ENCODE results near the gene LHX5.
"Not testable (repeated sequence)": the region's sequence is repeated elsewhere in the genome, so short reads cannot be mapped to it uniquely, and the experiment has no call there.

Gene LHX5

GRCh38 chr12:113471619-113472171 is at the start of gene LHX5:
Gene LHX5, minus strand, starts transcription at chr12:113471871. Its CDS starts 373 bp downstream, at chr12:113471498.
- TF ChIP-seq JUND (IDR thresholded peaks at IDR 0.05; ENCODE audit: low read depth), result no peak
- in situ Hi-C loops (cut with HindIII; ENCODE audit: low pct_unique_long_range_greater_than_20kb, low sequenced_read_pairs), result no loop called here
- DNase-seq (ENCODE audit: low read depth in 1 of 2, low spot score in 1 of 2), result no peak

- in situ Hi-C loops (cut with HindIII; ENCODE audit: low pct_unique_long_range_greater_than_20kb, low sequenced_read_pairs), result no loop called here
- no peak for TF ChIP-seq JUND (IDR thresholded peaks at IDR 0.05; ENCODE audit: low read depth)
- DNase-seq (ENCODE audit: low read depth in 1 of 2, low spot score in 1 of 2), result no peak
Observed at GRCh38 chr12:113519464-113520307, 48.0 kb upstream of the LHX5 start.

- in situ Hi-C loops (cut with HindIII; ENCODE audit: low pct_unique_long_range_greater_than_20kb, low sequenced_read_pairs), result no loop called here
- no peak for DNase-seq (ENCODE audit: low read depth in 1 of 2, low spot score in 1 of 2)
- no peak for TF ChIP-seq JUND (IDR thresholded peaks at IDR 0.05; ENCODE audit: low read depth)
Observed at GRCh38 chr12:113515082-113515856, 43.6 kb upstream of the LHX5 start.

DNA sequence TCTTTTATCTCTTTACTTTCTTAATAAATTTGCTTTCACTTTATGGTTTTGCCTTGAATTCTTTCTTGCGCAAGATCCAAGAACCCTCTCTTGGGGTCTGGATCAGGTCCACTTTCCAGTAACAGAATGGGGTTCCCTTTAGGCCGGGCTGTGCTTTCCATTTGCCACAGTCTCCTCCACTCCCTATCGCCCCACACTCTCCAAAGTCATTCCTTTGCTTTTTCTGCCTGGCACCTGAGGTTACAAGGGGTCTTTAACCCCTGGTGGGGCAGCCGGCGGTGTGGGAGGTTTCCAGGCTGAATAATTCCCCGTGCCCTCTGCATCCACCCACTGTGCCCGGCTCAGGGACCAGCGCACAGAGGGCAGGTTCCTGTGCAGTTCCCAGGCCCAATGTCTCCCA is 42.9 kb upstream of the LHX5 start:
- DNase-seq (ENCODE audit: low read depth in 1 of 2, low spot score in 1 of 2), result no peak
- in situ Hi-C loops (cut with HindIII; ENCODE audit: low pct_unique_long_range_greater_than_20kb, low sequenced_read_pairs), result no loop called here
- TF ChIP-seq JUND (IDR thresholded peaks at IDR 0.05; ENCODE audit: low read depth), result no peak

DNA sequence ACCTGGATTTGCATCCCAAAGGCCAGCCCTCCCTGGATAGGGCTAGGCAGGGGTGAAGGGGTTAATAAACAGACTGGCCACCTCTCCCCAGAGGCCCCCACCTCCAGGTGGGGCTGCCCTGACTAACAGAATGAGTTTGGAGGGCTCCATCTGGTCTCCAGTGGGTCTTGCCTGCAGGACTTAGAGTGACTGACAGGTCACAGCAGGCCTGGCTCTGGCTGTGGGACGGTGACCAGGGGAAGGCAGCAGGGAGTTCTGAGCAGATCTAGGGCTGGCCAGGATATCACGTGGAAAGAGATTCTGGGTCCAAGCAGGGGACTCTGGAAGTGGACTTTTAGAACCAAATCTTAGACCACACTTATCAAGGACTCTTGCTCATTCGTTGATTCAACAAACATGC is 40.9 kb upstream of the LHX5 start:
- in situ Hi-C loops (cut with HindIII; ENCODE audit: low pct_unique_long_range_greater_than_20kb, low sequenced_read_pairs), result no loop called here
- TF ChIP-seq JUND (IDR thresholded peaks at IDR 0.05; ENCODE audit: low read depth), result no peak

GRCh38 chr12:113506867-113507266 is 35.2 kb upstream of the LHX5 start:
- no peak for DNase-seq (ENCODE audit: low read depth in 1 of 2, low spot score in 1 of 2)
- in situ Hi-C loops (cut with HindIII; ENCODE audit: low pct_unique_long_range_greater_than_20kb, low sequenced_read_pairs), result no loop called here
- no peak for TF ChIP-seq JUND (IDR thresholded peaks at IDR 0.05; ENCODE audit: low read depth)

More for the DNA sequence above, 40.9 kb upstream of the LHX5 start:
- no peak for DNase-seq (ENCODE audit: low read depth in 1 of 2, low spot score in 1 of 2)

DNA sequence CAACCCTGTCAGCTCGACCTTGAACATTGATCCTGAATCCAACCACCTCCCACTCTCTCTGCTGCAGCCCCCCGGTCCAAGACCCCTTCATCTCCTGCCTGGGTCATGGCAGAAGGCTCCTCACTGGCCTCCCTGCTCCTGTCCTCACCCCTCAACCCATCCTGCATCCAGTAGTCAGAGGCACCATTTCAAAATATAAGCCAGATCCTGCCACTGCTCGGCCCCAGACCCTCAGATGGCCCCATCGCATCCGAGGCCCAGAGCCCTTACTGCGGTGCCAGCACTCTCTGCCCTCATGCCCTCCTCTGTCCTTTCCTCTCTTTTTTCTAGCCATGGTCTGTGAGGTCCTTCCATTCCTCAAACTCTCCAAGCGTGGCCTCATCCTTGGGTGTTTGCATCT is 34.3 kb upstream of the LHX5 start:
- in situ Hi-C loops (cut with HindIII; ENCODE audit: low pct_unique_long_range_greater_than_20kb, low sequenced_read_pairs), result no loop called here
- no peak for TF ChIP-seq JUND (IDR thresholded peaks at IDR 0.05; ENCODE audit: low read depth)

GRCh38 chr12:113504917-113505316 is 33.2 kb upstream of the LHX5 start:
- no peak for TF ChIP-seq JUND (IDR thresholded peaks at IDR 0.05; ENCODE audit: low read depth)
- in situ Hi-C loops (cut with HindIII; ENCODE audit: low pct_unique_long_range_greater_than_20kb, low sequenced_read_pairs), result no loop called here
- DNase-seq (ENCODE audit: low read depth in 1 of 2, low spot score in 1 of 2), result no peak

More for the DNA sequence above, 34.3 kb upstream of the LHX5 start:
- DNase-seq (ENCODE audit: low read depth in 1 of 2, low spot score in 1 of 2), result no peak

GRCh38 chr12:113500782-113501311 is 29.2 kb upstream of the LHX5 start:
- TF ChIP-seq JUND (IDR thresholded peaks at IDR 0.05; ENCODE audit: low read depth), result no peak
- DNase-seq (ENCODE audit: low read depth in 1 of 2, low spot score in 1 of 2), result no peak
- in situ Hi-C loops (cut with HindIII; ENCODE audit: low pct_unique_long_range_greater_than_20kb, low sequenced_read_pairs), result no loop called here

- in situ Hi-C loops (cut with HindIII; ENCODE audit: low pct_unique_long_range_greater_than_20kb, low sequenced_read_pairs), result no loop called here
Observed at GRCh38 chr12:113500306-113500675, 28.6 kb upstream of the LHX5 start.

DNA sequence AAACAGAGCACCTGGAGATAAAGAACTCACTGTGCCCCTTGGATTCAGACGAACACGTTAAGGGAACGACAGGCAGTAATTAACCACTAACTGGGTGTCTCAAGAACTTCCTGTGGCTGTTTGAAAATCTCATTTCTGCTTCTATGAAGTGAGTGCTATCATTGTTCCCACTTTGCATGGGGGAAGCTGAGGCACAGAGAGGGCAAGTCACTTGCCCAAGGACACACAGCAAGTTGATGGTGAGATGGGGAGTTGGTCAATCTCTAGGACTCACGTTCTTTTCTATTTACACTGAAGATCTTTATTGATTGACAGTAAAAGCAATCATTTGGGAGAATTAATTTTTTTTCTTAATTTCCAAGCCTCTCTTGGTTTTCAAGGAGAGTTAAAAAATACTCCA is 26.8 kb upstream of the LHX5 start:
- TF ChIP-seq JUND (IDR thresholded peaks at IDR 0.05; ENCODE audit: low read depth), result no peak
- no peak for DNase-seq (ENCODE audit: low read depth in 1 of 2, low spot score in 1 of 2)
- in situ Hi-C loops (cut with HindIII; ENCODE audit: low pct_unique_long_range_greater_than_20kb, low sequenced_read_pairs), result no loop called here

More at GRCh38 chr12:113500306-113500675, 28.6 kb upstream of the LHX5 start:
- no peak for DNase-seq (ENCODE audit: low read depth in 1 of 2, low spot score in 1 of 2)
- no peak for TF ChIP-seq JUND (IDR thresholded peaks at IDR 0.05; ENCODE audit: low read depth)

DNA sequence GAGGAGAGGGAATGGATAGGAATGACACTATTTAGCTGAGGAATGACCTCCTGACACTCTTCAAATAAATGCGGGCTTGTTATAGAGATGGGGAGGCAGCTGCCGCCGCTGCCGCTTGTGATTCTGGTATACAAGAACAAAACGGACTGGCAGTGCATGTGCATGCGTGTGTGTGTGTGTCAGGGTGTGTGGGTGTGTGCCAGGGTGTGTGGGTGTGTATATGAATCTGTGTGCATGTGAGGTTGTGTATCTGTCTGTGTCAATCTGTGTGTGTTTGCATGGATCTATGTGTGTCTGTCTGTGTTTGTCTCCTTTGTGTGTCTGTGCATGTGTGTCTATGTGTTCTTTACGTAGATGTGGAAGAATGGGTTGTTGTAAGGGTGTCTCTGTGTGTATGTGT is 26.0 kb upstream of the LHX5 start:
- DNase-seq (ENCODE audit: low read depth in 1 of 2, low spot score in 1 of 2), result no peak
- no peak for TF ChIP-seq JUND (IDR thresholded peaks at IDR 0.05; ENCODE audit: low read depth)
- in situ Hi-C loops (cut with HindIII; ENCODE audit: low pct_unique_long_range_greater_than_20kb, low sequenced_read_pairs), result no loop called here

- in situ Hi-C loops (cut with HindIII; ENCODE audit: low pct_unique_long_range_greater_than_20kb, low sequenced_read_pairs); DNase-seq (ENCODE audit: low read depth in 1 of 2, low spot score in 1 of 2): not testable (repeated sequence)
Observed at GRCh38 chr12:113495941-113496340, 24.3 kb upstream of the LHX5 start.

Data from T47D (cell line).